ENCODE measurements around the gene ZNF462.

Gene ZNF462

DNA sequence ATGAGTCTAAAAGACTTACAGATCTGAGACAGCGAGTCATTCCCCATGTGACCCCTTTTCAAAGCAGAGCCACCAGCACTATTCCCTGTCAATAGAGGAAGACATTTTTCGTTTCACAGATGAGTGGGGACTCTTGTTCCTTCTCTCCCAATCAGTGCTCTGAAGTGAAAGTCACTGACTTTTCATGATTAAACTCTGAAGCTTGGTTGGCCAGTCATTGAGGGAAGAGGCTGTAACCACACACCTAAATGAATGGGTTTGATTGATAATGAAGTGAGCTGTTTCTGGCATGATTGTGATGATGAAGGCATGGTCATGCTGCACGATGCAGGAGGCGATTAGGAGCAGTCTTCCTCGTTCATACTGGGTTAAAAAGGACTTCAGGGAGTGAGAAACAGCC is 171.9 kb downstream of the ZNF462 start:
- Histone ChIP-seq H2AFZ (ENCODE audit: low read length) (no peak overlapping the region), H3K27me3 (ENCODE audit: insufficient read depth, low read length, poor library complexity, severe bottlenecking) (peaks cover 17% of the 10 kb centered on the region), H3K4me2 (ENCODE audit: low read depth, low read length, poor library complexity, severe bottlenecking) (peak overlapping the region; percentile 55)

DNA sequence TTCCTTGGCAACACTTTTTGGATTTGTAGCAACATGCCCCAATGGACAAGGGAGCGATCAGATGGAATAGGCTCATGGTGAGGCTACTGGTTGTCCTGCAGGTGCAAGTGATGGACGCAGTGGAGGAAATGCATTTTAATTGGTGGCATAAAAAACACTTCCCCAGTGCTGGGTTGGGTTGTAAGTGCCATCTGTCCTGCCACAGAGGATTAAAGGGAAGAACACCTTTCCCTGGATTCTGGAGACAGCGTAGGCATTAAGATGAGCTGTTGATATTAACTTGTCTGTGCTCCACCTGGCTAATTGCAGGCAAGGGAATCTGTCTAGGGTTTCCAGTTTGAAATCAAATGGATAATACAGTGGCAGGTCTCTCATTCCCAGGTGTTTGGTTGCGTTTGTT is 173.4 kb downstream of the ZNF462 start:
- H3K9ac ChIP-seq (ENCODE audit: low read depth, low read length, poor library complexity, severe bottlenecking) = no peak overlapping the region
- no peak overlapping the region for H3K4me2 ChIP-seq (ENCODE audit: low read depth, low read length, poor library complexity, severe bottlenecking)
- no peak for TF ChIP-seq EZH2phosphoT487 (IDR thresholded peaks at IDR 0.05; ENCODE audit: borderline replicate concordance)
- no peak overlapping the region for H2AFZ ChIP-seq (ENCODE audit: low read length)
- H4K20me1 ChIP-seq (ENCODE audit: insufficient read depth, low read length, poor library complexity, severe bottlenecking) = no peaks in the 10 kb centered on the region
- H3K9me2 ChIP-seq (replicated peaks; ENCODE audit: low read depth, low read length) = no peaks in the 10 kb centered on the region
- no peak overlapping the region for H3K4me3 ChIP-seq (ENCODE audit: low read length, poor library complexity, severe bottlenecking)
- peaks cover 17% of the 10 kb centered on the region for H3K27me3 ChIP-seq (ENCODE audit: insufficient read depth, low read length, poor library complexity, severe bottlenecking)
- no peaks in the 10 kb centered on the region for H3K9me3 ChIP-seq (ENCODE audit: insufficient read depth, low read depth, low read length)
- no peaks in the 10 kb centered on the region for H3K36me3 ChIP-seq (ENCODE audit: insufficient read depth, low read length)
- no peaks in the 10 kb centered on the region for H3F3A ChIP-seq (ENCODE audit: low read depth)
- peaks cover 6% of the 10 kb centered on the region for H3K4me1 ChIP-seq (ENCODE audit: insufficient read depth, low read length, poor library complexity, severe bottlenecking)
- H3K79me2 ChIP-seq (ENCODE audit: insufficient read depth, low read length) = no peaks in the 10 kb centered on the region

More for the DNA sequence above, 171.9 kb downstream of the ZNF462 start:
- Histone ChIP-seq H3K4me3 (ENCODE audit: low read length, poor library complexity, severe bottlenecking) (no peak overlapping the region), H3K4me1 (ENCODE audit: insufficient read depth, low read length, poor library complexity, severe bottlenecking) (peaks cover 6% of the 10 kb centered on the region), H3K9ac (ENCODE audit: low read depth, low read length, poor library complexity, severe bottlenecking) (no peak overlapping the region), H3K36me3 (ENCODE audit: insufficient read depth, low read length) (no peaks in the 10 kb centered on the region), H3K9me2 (replicated peaks; ENCODE audit: low read depth, low read length) (no peaks in the 10 kb centered on the region), H3K9me3 (ENCODE audit: insufficient read depth, low read depth, low read length) (no peaks in the 10 kb centered on the region), H3K79me2 (ENCODE audit: insufficient read depth, low read length) (no peaks in the 10 kb centered on the region), H4K20me1 (ENCODE audit: insufficient read depth, low read length, poor library complexity, severe bottlenecking) (no peaks in the 10 kb centered on the region), H3F3A (ENCODE audit: low read depth) (no peaks in the 10 kb centered on the region)
- no peak for TF ChIP-seq EZH2phosphoT487 (IDR thresholded peaks at IDR 0.05; ENCODE audit: borderline replicate concordance)
- TF ChIP-seq, protein P1, sequence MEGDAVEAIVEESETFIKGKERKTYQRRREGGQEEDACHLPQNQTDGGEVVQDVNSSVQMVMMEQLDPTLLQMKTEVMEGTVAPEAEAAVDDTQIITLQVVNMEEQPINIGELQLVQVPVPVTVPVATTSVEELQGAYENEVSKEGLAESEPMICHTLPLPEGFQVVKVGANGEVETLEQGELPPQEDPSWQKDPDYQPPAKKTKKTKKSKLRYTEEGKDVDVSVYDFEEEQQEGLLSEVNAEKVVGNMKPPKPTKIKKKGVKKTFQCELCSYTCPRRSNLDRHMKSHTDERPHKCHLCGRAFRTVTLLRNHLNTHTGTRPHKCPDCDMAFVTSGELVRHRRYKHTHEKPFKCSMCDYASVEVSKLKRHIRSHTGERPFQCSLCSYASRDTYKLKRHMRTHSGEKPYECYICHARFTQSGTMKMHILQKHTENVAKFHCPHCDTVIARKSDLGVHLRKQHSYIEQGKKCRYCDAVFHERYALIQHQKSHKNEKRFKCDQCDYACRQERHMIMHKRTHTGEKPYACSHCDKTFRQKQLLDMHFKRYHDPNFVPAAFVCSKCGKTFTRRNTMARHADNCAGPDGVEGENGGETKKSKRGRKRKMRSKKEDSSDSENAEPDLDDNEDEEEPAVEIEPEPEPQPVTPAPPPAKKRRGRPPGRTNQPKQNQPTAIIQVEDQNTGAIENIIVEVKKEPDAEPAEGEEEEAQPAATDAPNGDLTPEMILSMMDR (conservative IDR thresholded peaks at IDR 0.05; ENCODE audit: low read length) = no peak

DNA sequence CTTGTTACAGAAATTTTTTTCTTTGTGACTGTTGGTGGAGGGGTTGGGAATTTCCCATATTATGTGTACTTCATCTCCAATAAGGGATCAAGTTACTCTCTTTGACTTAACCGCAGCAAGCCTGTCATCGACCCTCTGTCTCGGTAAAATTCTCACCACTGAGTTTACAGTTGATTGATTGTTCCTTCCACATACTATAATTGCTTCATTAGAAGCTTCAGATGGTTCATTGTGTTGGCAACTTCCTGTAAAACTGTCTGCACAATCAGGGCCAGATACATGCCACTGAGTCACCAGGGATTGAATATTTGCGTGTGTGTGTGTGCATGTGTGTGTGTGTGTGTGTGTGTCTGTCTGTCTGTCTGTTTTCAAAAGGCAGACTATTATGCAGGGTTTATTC is 176.6 kb downstream of the ZNF462 start:
- H3K36me3 ChIP-seq (ENCODE audit: insufficient read depth, low read length) = no peaks in the 10 kb centered on the region
- no peaks in the 10 kb centered on the region for H3K9me2 ChIP-seq (replicated peaks; ENCODE audit: low read depth, low read length)
- H3K9me3 ChIP-seq (ENCODE audit: insufficient read depth, low read depth, low read length) = no peaks in the 10 kb centered on the region
- no peak for TF ChIP-seq EZH2phosphoT487 (IDR thresholded peaks at IDR 0.05; ENCODE audit: borderline replicate concordance)
- TF ChIP-seq, protein P1 (conservative IDR thresholded peaks at IDR 0.05; ENCODE audit: low read length) = no peak
- no peak overlapping the region for H3K4me2 ChIP-seq (ENCODE audit: low read depth, low read length, poor library complexity, severe bottlenecking)
- no peaks in the 10 kb centered on the region for H3K79me2 ChIP-seq (ENCODE audit: insufficient read depth, low read length)
- no peaks in the 10 kb centered on the region for H3F3A ChIP-seq (ENCODE audit: low read depth)
- H2AFZ ChIP-seq (ENCODE audit: low read length) = no peak overlapping the region
- H3K4me3 ChIP-seq (ENCODE audit: low read length, poor library complexity, severe bottlenecking) = no peak overlapping the region
- peaks cover 13% of the 10 kb centered on the region for H3K27me3 ChIP-seq (ENCODE audit: insufficient read depth, low read length, poor library complexity, severe bottlenecking)
- peaks cover 4% of the 10 kb centered on the region for H3K4me1 ChIP-seq (ENCODE audit: insufficient read depth, low read length, poor library complexity, severe bottlenecking)
- H4K20me1 ChIP-seq (ENCODE audit: insufficient read depth, low read length, poor library complexity, severe bottlenecking) = no peaks in the 10 kb centered on the region
- H3K9ac ChIP-seq (ENCODE audit: low read depth, low read length, poor library complexity, severe bottlenecking) = no peak overlapping the region

DNA sequence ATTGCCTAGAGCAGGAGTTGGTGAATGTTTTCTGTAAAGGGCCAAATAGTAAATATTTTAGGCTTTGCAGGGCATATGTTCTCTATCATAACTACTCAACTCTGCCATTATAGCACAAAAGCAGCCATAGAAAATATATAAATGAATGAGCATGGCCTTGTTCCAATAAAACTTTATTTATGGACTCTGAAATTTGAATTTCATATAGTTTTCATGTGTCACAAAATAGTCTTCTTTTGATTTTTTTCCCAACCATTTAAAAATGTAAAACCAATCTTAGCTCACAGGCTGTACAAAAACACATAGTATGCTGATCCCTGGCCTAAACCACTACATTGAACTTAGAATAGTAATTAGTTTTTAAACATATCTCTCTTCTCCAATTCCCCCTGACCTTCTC is 179.6 kb downstream of the ZNF462 start:
- Histone ChIP-seq H3K79me2 (ENCODE audit: insufficient read depth, low read length) (no peaks in the 10 kb centered on the region), H4K20me1 (ENCODE audit: insufficient read depth, low read length, poor library complexity, severe bottlenecking) (no peaks in the 10 kb centered on the region), H3K36me3 (ENCODE audit: insufficient read depth, low read length) (no peaks in the 10 kb centered on the region), H3K9me3 (ENCODE audit: insufficient read depth, low read depth, low read length) (no peaks in the 10 kb centered on the region), H3K27me3 (ENCODE audit: insufficient read depth, low read length, poor library complexity, severe bottlenecking) (no peaks in the 10 kb centered on the region), H3K4me2 (ENCODE audit: low read depth, low read length, poor library complexity, severe bottlenecking) (no peak overlapping the region), H3K4me3 (ENCODE audit: low read length, poor library complexity, severe bottlenecking) (no peak overlapping the region), H3K9me2 (replicated peaks; ENCODE audit: low read depth, low read length) (no peaks in the 10 kb centered on the region), H3K9ac (ENCODE audit: low read depth, low read length, poor library complexity, severe bottlenecking) (no peak overlapping the region), H2AFZ (ENCODE audit: low read length) (no peak overlapping the region), H3K4me1 (ENCODE audit: insufficient read depth, low read length, poor library complexity, severe bottlenecking) (no peaks in the 10 kb centered on the region), H3F3A (ENCODE audit: low read depth) (no peaks in the 10 kb centered on the region)
- TF ChIP-seq, protein P1 (conservative IDR thresholded peaks at IDR 0.05; ENCODE audit: low read length) = no peak
- TF ChIP-seq EZH2phosphoT487 (IDR thresholded peaks at IDR 0.05; ENCODE audit: borderline replicate concordance) = no peak

Measured in Loucy (cell line).